Measurements from ENCODE around the gene SPEF2.

- TF ChIP-seq CTCF (IDR thresholded peaks at IDR 0.05; ENCODE audit: low read length) (no peak), EZH2 (IDR thresholded peaks at IDR 0.05; ENCODE audit: borderline replicate concordance, low read length) (no peak)
Measured at GRCh38 chr5:35804841-35805240, 187.2 kb downstream of the SPEF2 start.
